ENCODE measurements around the gene MTHFR. TPM values are rescaled to one million over a fixed set of nuclear protein-coding genes. Genes with fewer than 3 reads are reported as not detected.
A peak's percentile ranks its signal among the peaks of the same experiment; 100 is the strongest.
"Not testable (repeated sequence)": the region's sequence is repeated elsewhere in the genome, so short reads cannot be mapped to it uniquely, and the experiment has no call there.

MTHFR gene
- total and polyA plus RNA-seq, 2 donors from 2014 or later: 10.6 to 65.5 TPM

DNA sequence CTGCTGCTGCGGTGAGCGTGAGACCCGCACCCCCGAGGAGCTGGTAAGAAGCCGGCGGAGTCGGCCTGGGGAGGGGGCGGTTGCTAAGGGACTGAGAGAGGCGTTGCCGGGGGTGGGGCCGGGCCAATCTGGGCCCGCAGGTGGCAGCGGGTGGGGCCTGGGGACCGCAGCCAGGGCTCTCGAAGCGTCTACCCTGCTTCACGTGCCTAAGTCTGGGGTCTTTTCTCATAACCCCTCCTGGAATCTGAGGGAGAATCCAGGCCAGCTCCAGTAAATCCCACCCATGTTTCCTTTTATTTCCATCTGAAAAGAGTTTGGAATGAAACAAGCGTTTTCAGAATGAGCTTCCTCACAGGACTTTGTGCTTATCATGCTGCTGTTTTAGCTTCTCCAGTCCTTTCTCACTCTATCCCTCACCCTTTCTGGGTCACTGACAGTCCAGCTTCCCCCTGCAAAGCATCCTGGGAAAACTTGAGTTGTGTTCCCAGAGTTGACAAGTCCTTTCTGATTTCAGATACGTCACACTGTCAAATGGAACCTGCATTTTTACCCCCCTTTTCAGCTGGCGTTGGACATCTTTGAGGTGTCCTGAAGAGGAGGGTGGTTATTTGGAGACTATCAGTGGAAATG is 658 bp upstream of the MTHFR start:
- intact Hi-C loops (cut with DNase I): no loop called here
- H3K4me3 ChIP-seq (ENCODE audit: low read length in 3 of 3): peak overlapping the region; percentile 68 to 87 (median 87)
- no peaks in the 10 kb centered on the region for H3K27me3 ChIP-seq (ENCODE audit: control insufficient read depth, insufficient read depth, low read length)
- H3K27ac ChIP-seq (ENCODE audit: low read depth in 2 of 2, low read length in 2 of 2): peak overlapping the region; percentile 99
- H3K9ac ChIP-seq (ENCODE audit: low read length in 3 of 3): peak overlapping the region; percentile 68 to 86 (median 81)
- TF ChIP-seq CTCF (IDR thresholded peaks at IDR 0.05; ENCODE audit: borderline replicate concordance, extremely low read depth, insufficient read depth): no peak
- no peaks in the 10 kb centered on the region for H3K9me3 ChIP-seq (ENCODE audit: control insufficient read depth in 2 of 3, insufficient read depth in 1 of 3, low read length in 3 of 3)
- FAIRE-seq (no peak), DNase-seq (peak in 2 of 5 donors; percentile 8 to 51)
- peaks cover 3 to 21% (median 5%) of the 10 kb centered on the region in 3 donors for H3K36me3 ChIP-seq (ENCODE audit: control insufficient read depth in 2 of 3, insufficient read depth in 3 of 3, low read length in 3 of 3)
- H3K4me1 ChIP-seq (ENCODE audit: control insufficient read depth in 2 of 3, insufficient read depth in 2 of 3, low read depth in 1 of 3, low read length in 3 of 3): peaks cover 11 to 35% (median 29%) of the 10 kb centered on the region in 3 donors

DNA sequence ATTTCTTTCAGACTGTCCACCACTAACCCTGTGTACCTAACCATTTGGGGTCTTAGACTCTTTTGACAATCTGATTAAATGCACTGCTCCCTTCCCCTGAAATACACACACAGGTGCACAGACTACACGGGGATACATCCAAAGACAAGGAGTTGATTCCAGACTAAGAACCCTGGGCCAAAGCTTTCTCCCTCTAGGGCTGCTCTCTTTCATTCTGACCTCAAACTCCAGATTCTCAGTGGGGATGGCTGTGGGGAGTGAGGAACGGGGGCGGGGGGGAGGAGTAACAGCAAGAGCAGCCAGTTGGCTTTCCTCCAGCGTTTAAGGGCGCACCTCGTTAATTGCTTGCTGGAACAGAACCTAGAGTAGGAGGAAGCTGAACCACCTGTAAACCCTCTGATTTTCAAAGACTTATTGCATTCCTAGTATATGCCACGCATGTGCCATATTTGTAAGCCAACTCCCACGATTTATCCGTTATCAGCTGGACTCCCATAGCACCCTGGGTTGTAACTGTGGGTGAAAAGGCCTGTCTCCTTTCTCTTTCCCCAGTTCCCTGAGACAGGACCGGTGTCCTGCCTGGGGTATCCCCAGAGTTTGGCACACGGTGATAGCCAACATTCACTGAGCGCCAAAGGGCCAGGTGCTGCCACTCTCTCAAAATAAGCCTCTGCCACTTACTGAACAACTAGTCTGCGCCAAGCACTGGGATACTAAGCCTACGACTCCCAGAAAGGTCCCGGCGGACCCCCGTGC is 920 bp downstream of the MTHFR start:
- Histone ChIP-seq H3K9ac (ENCODE audit: low read length in 3 of 3) (peak overlapping the region; percentile 55 to 77 (median 70)), H3K4me3 (ENCODE audit: low read length in 3 of 3) (peak overlapping the region; percentile 67 to 68 (median 68)), H3K4me1 (ENCODE audit: control insufficient read depth in 2 of 3, insufficient read depth in 2 of 3, low read depth in 1 of 3, low read length in 3 of 3) (peaks cover 11 to 36% (median 29%) of the 10 kb centered on the region in 3 donors), H3K27me3 (ENCODE audit: control insufficient read depth, insufficient read depth, low read length) (no peaks in the 10 kb centered on the region), H3K27ac (ENCODE audit: low read depth in 2 of 2, low read length in 2 of 2) (peak overlapping the region; percentile 99), H3K9me3 (ENCODE audit: control insufficient read depth in 2 of 3, insufficient read depth in 1 of 3, low read length in 3 of 3) (no peaks in the 10 kb centered on the region), H3K36me3 (ENCODE audit: control insufficient read depth in 2 of 3, insufficient read depth in 3 of 3, low read length in 3 of 3) (peaks cover 3 to 25% (median 11%) of the 10 kb centered on the region in 3 donors)
- intact Hi-C loops (cut with DNase I): no loop called here
- no peak for TF ChIP-seq CTCF (IDR thresholded peaks at IDR 0.05; ENCODE audit: borderline replicate concordance, extremely low read depth, insufficient read depth)
- no peak for FAIRE-seq
- DNase-seq: peak; percentile 65 to 84 (median 70)

GRCh38 chr1:11803924-11804665 is 1.7 kb downstream of the MTHFR start:
- peak overlapping the region; percentile 63 to 80 (median 80) for H3K4me3 ChIP-seq (ENCODE audit: low read length in 3 of 3)
- peak overlapping the region in 2 of 3 donors; percentile 37 to 78 for H3K9ac ChIP-seq (ENCODE audit: low read length in 3 of 3)
- peak in 1 of 5 donors; percentile 34 for DNase-seq
- intact Hi-C loops (cut with DNase I); FAIRE-seq; H3K27me3 ChIP-seq (ENCODE audit: control insufficient read depth, insufficient read depth, low read length); H3K9me3 ChIP-seq (ENCODE audit: control insufficient read depth in 2 of 3, insufficient read depth in 1 of 3, low read length in 3 of 3): not testable (repeated sequence)
- peaks cover 11 to 36% (median 29%) of the 10 kb centered on the region in 3 donors for H3K4me1 ChIP-seq (ENCODE audit: control insufficient read depth in 2 of 3, insufficient read depth in 2 of 3, low read depth in 1 of 3, low read length in 3 of 3)
- peak overlapping the region; percentile 90 to 99 for H3K27ac ChIP-seq (ENCODE audit: low read depth in 2 of 2, low read length in 2 of 2)
- H3K36me3 ChIP-seq (ENCODE audit: control insufficient read depth in 2 of 3, insufficient read depth in 3 of 3, low read length in 3 of 3): peaks cover 2 to 20% (median 13%) of the 10 kb centered on the region in 3 donors

Data from kidney (tissue), 14 donors.